GM11168 (cell line): ENCODE results near the gene PSMG4.
"Not testable (repeated sequence)": the region's sequence is repeated elsewhere in the genome, so short reads cannot be mapped to it uniquely, and the experiment has no call there.

ENCODE experiments used
- in situ Hi-C: fragments of 300-500 bp; cut with MboI; formaldehyde crosslinking; loops from one replicate; pipeline ENCODE4 v1.12.0; 2022; ENCODE audit warnings: low sequenced_read_pairs; ENCODE audit not compliant: unreplicated experiment

PSMG4 gene

GRCh38 chr6:3229566-3230178 is 29.1 kb upstream of the PSMG4 start:
- in situ Hi-C loops, result no loop called here

GRCh38 chr6:3230256-3230882 is 28.4 kb upstream of the PSMG4 start:
- in situ Hi-C loops, result no loop called here

DNA sequence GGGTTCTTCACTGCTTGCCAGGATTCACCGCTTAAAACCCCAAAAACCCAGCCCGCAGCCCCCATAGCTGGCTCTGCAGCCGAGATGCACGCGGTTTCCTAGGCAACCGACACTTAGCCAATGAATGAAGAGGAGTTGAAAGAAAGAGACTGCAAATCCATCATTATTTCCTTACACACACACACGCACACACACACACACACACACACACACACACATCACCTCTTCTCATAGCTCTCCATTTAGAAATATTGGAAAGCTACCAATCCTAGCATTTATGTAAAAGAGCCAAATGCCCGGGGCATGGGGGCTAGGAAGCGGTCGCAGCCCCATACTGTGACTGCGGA is 27.9 kb upstream of the PSMG4 start:
- in situ Hi-C loops, result no loop called here

GRCh38 chr6:3231247-3232016 is 27.3 kb upstream of the PSMG4 start:
- in situ Hi-C loops, result no loop called here

GRCh38 chr6:3232017-3232945 is 26.5 kb upstream of the PSMG4 start:
- in situ Hi-C loops, result no loop called here

DNA sequence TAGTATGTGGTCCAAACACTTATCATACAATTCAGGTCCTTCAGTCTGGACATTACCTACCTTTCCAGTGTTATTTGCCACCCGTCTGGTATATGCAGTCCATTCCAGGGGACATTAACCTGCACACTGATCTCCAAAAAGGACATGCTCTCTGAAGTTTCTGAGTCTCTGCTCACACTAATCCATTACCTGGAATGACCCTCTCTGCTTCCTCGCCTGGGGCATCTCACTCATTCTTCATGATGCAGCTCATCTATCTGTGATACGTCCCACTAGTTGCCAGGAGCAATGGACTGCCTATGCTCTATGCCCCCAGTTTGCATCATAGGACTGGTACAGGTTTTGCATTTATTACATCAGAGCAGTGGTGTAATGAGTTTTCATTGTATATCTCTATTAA is 25.4 kb upstream of the PSMG4 start:
- in situ Hi-C loops, result no loop called here

DNA sequence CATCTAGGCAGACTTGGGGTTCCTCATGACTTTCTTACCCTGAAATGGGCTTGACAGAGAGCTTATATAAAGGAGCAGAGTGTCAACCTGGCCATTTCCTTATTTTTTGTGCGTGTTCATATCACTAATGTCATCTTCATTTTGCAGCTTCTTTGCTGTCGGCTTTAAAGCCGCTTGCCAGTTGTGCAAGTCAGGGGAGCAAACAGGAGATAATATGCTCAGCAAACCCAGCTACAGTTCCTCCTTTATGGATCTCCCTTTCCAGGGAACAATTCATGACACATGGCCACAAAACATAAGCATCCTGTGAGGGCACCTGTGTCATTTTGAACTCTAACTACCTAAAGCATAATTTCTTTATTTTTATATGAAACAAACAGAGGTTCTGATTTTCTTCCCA is 24.8 kb upstream of the PSMG4 start:
- in situ Hi-C loops, result no loop called here

DNA sequence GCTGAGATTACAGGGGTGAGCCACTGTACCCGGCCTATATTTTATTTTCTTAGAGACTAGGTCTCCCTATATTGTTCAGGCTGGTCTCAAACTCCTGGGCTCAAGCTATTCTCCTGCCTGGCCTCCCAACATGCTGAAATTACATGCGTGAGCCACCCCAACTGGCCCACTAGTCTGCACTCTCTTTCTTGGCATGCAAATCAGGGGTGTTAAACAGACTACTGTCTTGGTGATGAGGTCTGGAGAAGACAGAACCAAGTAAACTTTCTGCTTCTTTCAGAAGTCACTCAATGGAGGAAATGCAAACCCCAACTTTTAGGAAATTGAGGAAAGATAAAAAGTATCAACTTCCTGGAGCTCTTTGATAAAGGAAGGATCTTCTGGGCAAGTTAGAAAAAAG is 23.3 kb upstream of the PSMG4 start:
- in situ Hi-C loops, result no loop called here

GRCh38 chr6:3236005-3236404 is 22.7 kb upstream of the PSMG4 start:
- in situ Hi-C loops, result no loop called here

DNA sequence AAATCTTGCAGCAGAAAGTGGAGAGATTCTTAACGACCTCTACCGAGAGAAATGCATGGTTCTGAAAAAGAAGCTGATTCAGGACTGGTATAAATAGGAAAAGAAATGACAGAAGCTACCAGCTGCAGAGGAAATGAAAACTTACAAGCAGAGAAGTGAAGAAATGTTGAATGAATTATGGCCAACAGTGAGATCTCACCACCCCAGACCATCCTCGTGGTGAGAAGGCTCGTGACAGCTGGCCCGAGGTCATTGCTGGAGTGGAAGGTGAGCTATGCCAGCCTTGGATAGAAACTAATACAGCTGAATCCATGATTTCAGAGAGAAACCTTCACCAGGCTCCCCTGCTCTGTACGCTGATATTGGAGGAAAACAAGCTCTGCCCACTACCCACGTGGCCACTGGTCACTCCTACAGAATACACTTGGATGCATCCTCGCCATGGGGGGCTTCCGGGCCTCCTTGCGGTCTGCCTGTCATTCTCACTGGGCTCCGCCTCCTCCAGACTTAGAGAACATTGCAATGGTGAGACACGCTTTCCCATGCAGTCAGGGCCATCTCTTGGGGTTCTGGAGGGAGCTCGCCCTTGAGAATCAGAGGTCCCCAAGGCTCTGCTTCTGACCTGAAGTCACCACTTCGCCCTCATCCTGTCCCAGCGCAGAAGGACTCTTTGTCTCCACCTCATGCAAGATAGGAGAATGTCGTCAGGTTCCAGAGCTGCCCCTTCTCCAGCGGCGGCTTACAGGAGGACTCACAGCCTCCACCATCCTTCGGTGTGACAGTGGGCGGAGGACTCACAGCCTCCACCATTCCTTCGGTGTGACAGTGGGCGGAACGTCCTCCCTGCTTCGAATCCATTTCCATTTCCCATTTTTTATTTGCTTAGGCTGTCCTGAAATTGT is 20.7 kb upstream of the PSMG4 start:
- in situ Hi-C loops, result no loop called here

DNA sequence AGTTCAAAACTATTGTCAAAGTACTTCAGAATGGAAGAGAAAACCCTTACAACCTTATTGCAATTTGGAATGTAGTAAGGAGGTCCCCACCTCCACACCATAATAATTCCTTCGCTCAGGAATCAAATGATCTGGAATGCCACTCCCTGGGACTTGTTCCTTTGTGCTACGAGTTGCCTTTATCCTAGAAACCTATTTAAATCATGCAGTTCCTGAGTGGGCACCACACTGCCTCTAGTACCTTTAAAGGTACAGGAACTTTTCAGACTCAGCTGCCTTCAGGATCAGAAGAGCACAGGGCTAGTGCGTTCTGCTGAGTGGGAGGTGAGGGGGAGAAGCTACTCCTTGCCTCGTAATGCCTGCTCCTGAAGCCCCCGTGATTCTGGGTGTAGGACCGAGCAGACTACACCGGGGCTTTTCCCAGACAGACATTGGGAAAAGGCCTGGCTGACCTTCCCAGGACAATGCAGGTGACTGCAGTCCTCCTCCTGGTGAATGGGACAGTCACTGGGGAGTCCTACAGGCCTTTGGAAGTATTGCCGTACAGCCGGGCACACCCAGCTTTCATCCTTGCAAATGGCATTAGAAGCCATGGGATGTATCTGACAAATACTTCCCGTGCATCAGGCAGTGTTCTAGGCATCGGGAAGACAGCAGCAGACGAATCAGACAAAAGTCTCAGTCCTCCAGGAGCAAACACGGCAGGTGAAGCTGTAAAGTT is 19.5 kb upstream of the PSMG4 start:
- in situ Hi-C loops, result no loop called here

- in situ Hi-C loops, result no loop called here
These were observed 18.2 kb upstream of the PSMG4 start for GRCh38 chr6:3240595-3240994.

GRCh38 chr6:3241745-3242144 is 17.0 kb upstream of the PSMG4 start:
- in situ Hi-C loops, result not testable (repeated sequence)

- in situ Hi-C loops, result no loop called here
These were observed 16.0 kb upstream of the PSMG4 start for GRCh38 chr6:3242768-3243167.

DNA sequence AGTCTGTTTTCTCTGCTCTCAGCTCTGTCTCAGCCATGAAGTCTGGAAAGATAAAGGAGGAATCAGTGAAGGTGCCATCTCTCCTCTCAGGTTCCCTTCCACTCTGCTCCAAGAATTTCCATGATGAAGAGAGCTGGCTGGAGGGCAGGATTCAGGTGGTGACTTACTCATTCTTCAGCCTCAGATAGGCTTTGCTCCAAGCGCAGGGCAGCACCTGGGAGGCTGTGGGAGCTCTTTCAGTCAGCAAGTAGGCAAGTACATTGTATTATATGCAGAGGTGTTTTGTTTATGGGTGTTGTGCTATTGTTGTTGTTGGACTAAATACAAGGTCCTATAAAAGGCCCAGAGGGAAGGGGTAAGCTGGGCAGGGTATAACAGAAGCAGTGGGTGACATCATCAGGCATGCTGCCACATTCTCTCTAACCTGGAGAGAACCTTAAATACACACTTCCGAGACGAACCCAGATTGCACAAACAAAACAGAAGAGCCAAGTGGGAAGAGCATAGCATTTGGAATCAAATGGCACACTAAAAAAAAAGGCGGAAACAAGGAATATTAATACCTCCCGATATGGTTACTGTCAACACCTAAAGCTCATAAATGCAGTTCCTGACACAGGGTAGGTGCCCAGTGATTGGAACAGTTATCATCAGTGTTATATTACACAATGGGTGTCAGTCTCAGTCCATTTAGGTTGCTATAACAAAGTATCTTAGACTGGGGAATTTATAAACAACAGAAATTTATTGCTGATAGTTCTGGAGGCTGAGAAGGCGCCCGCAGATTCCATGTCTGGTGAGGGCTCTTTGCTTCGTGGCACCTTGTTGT is 14.5 kb upstream of the PSMG4 start:
- in situ Hi-C loops, result no loop called here

- in situ Hi-C loops, result loop anchor here (5.0 kb wide), 1 partner anchor 122 kb away; no protein-coding TSS in a partner anchor
These were observed 13.9 kb upstream of the PSMG4 start for GRCh38 chr6:3244832-3245161.

GRCh38 chr6:3245216-3245615 is 13.5 kb upstream of the PSMG4 start:
- in situ Hi-C loops, result loop anchor here (5.0 kb wide), 1 partner anchor 123 kb away; no protein-coding TSS in a partner anchor
